H1 (cell line): ENCODE data around the gene AMIGO2.

Experiments
- SP1 ChIP-seq: IDR thresholded peaks from 2 replicates; pipeline ENCODE4 v1.6.1; 2011; ENCODE audit warnings: low read depth, low read length
- YY1 ChIP-seq: IDR thresholded peaks from 2 replicates; pipeline ENCODE4 v1.6.1; 2011; ENCODE audit warnings: low read depth, mild to moderate bottlenecking, low read length

- TF ChIP-seq SP1: no peak
- no peak for TF ChIP-seq YY1
Observed at GRCh38 chr12:47082796-47083621, 3.2 kb upstream of the AMIGO2 start.
